K562 (cell line): ENCODE data around the gene TJP3. TPM values are rescaled to one million over a fixed set of nuclear protein-coding genes. Genes with fewer than 3 reads are reported as not detected.

Experiments used
- ATAC-seq: fragments of 200-7000 bp; cut with Tn5 transposase; 3 replicates; pipeline ENCODE4 v1.9.1; 2020; ENCODE audit warnings: moderate library complexity
- BruUV-seq: library from RNA; stranded (reverse); fragments of 400-500 nt; replicated peaks from 2 replicates; lab custom pipeline; 2021; lab: Mats Ljungman, UMichigan
- CTCF ChIA-PET: fragments of 300-600 bp; formaldehyde crosslinking; extraction: SDS; loops from one replicate; lab custom pipeline; 2021; ENCODE audit warnings: low intra/inter-chr PET ratio; lab: Yijun Ruan, JAX
- POLR2A ChIA-PET: fragments of 300-600, 350-650 bp; sonication (Branson Sonifier 250); formaldehyde crosslinking; extraction: SDS; loops from one replicate; lab custom pipeline; 2021; ENCODE audit warnings: antibody characterized with exemption, inconsistent platforms; lab: Yijun Ruan, JAX
- DNase-seq, 4 experiments: peaks; one replicate each; pipeline versions ENCODE4 v3.0.0 to v3.0.0-alpha.2; 2011 to 2018; ENCODE audit warnings: low spot score in 3 of 4, mixed read lengths in 3 of 4; ENCODE audit errors: extremely low read depth in 1 of 4
- FAIRE-seq: peaks from 2 replicates; lab custom pipeline; 2011; peaks lifted over from hg19 to GRCh38; lab: Jason Lieb, UNC
- H2AFZ ChIP-seq: 2 replicates; pipeline ENCODE4 v1.6.0; 2011; ENCODE audit warnings: low read depth, low read length, control low read depth, inconsistent platforms
- H3K27ac ChIP-seq: fragments of 200-600 bp; 3 replicates; pipeline ENCODE4 v1.8.0; 2011; ENCODE audit warnings: low read depth, mild to moderate bottlenecking, control low read depth, inconsistent platforms, low read length, moderate library complexity, mixed read lengths; ENCODE audit errors: extremely low read depth
- H3K27me3 ChIP-seq, 2 experiments: fragments of 300-600 bp in 1 of 2; 2 replicates in 1 of 2; 3 replicates in 1 of 2; pipeline versions ENCODE4 v1.6.0 to v1.8.0; 2011; ENCODE audit warnings: inconsistent platforms in 2 of 2, low read length in 2 of 2, mild to moderate bottlenecking in 1 of 2, mixed read lengths in 1 of 2, moderate library complexity in 1 of 2; ENCODE audit not compliant: control insufficient read depth in 2 of 2, insufficient read depth in 2 of 2
- H3K36me3 ChIP-seq: fragments of 300-600 bp; 3 replicates; pipeline ENCODE4 v1.8.0; 2011; ENCODE audit warnings: mild to moderate bottlenecking, low read length, inconsistent platforms; ENCODE audit not compliant: control insufficient read depth, insufficient read depth
- H3K4me1 ChIP-seq, 2 experiments: fragments of 200-600 bp in 1 of 2; replicated peaks in 1 of 2; 2 replicates in 1 of 2; 3 replicates in 1 of 2; pipeline versions ENCODE4 v1.5.1 to v1.8.0; 2011; ENCODE audit warnings: inconsistent platforms in 2 of 2, low read length in 2 of 2, mild to moderate bottlenecking in 1 of 2, mixed read lengths in 1 of 2, moderate library complexity in 1 of 2; ENCODE audit not compliant: control insufficient read depth in 2 of 2, insufficient read depth in 2 of 2
- H3K4me2 ChIP-seq: 2 replicates; pipeline ENCODE4 v1.6.1; 2011; ENCODE audit warnings: low read length, control low read depth, inconsistent platforms, mixed read lengths; ENCODE audit not compliant: insufficient read depth
- H3K4me3 ChIP-seq: fragments of 200-600 bp; sonication (generic), shearing (Covaris generic); 2 replicates; pipeline ENCODE4 v1.5.1; 2016; ENCODE audit warnings: control low read depth, inconsistent platforms
- H3K79me2 ChIP-seq: fragments of 200-600 bp; 3 replicates; pipeline ENCODE4 v1.8.0; 2011; ENCODE audit warnings: low read length, inconsistent platforms; ENCODE audit not compliant: control insufficient read depth, insufficient read depth
- H3K9ac ChIP-seq, 2 experiments: 2 replicates each; pipeline versions ENCODE4 v1.6.0 to v1.6.1; 2011; ENCODE audit warnings: low read depth in 2 of 2, low read length in 2 of 2, control low read depth in 1 of 2, inconsistent platforms in 1 of 2, mild to moderate bottlenecking in 1 of 2, mixed read lengths in 1 of 2; ENCODE audit not compliant: insufficient read depth in 1 of 2
- H3K9me1 ChIP-seq: one replicate; pipeline ENCODE4 v1.6.0; 2011; ENCODE audit warnings: inconsistent platforms, mild to moderate bottlenecking, low read length, moderate library complexity; ENCODE audit not compliant: control insufficient read depth, insufficient read depth
- H3K9me3 ChIP-seq: replicated peaks from 2 replicates; pipeline ENCODE4 v1.5.1; 2011; ENCODE audit warnings: low read depth, low read length, inconsistent platforms; ENCODE audit not compliant: control insufficient read depth, insufficient read depth
- H4K20me1 ChIP-seq: replicated peaks from 2 replicates; pipeline ENCODE4 v1.6.1; 2011; ENCODE audit warnings: low read length, inconsistent platforms, mixed read lengths; ENCODE audit not compliant: control insufficient read depth, insufficient read depth
- BCOR ChIP-seq: fragments of 450-650 bp; IDR thresholded peaks from 2 replicates; pipeline ENCODE4 v1.6.1; 2016
- CBX1 ChIP-seq: sonication (generic); IDR thresholded peaks from 2 replicates; pipeline ENCODE4 v1.6.1; 2016; ENCODE audit warnings: antibody characterized with exemption, low read depth, mild to moderate bottlenecking
- GTF2B ChIP-seq: IDR thresholded peaks from 2 replicates; pipeline ENCODE4 v1.6.1; 2011; ENCODE audit not compliant: insufficient read length; ENCODE audit errors: extremely low read depth
- KDM1A ChIP-seq, 2 experiments: fragments of 450-650 bp; IDR thresholded peaks; 2 replicates each; pipeline ENCODE4 v1.6.1; 2016; ENCODE audit warnings: mild to moderate bottlenecking in 2 of 2
- MTA1 ChIP-seq: fragments of 450-650 bp; IDR thresholded peaks from 2 replicates; pipeline ENCODE4 v1.6.1; 2017; ENCODE audit warnings: borderline replicate concordance
- NFIC ChIP-seq: fragments of 450-650 bp; IDR thresholded peaks from 2 replicates; pipeline ENCODE4 v1.6.1; 2017; ENCODE audit warnings: mild to moderate bottlenecking, inconsistent platforms
- NFIX ChIP-seq: fragments of 250-450 bp; sonication (Bioruptor Pico); IDR thresholded peaks from 2 replicates; pipeline ENCODE4 v1.4.0; 2020; ENCODE audit warnings: low read depth, mild to moderate bottlenecking, moderate library complexity
- RBM25 ChIP-seq: fragments of 200-400 bp; formaldehyde crosslinking; IDR thresholded peaks from 2 replicates; pipeline ENCODE4 v1.6.1; 2018; ENCODE audit warnings: low read length, low read depth, moderate library complexity; ENCODE audit not compliant: severe bottlenecking
- ZFP36 ChIP-seq: fragments of 150-350 bp; IDR thresholded peaks from 2 replicates; pipeline ENCODE4 v1.6.1; 2018; ENCODE audit warnings: low read length, low read depth; ENCODE audit not compliant: partially characterized antibody
- ZMIZ1 ChIP-seq, 2 experiments: fragments of 150-350 bp in 1 of 2; IDR thresholded peaks; 2 replicates each; pipeline ENCODE4 v1.6.1; 2012 to 2016; ENCODE audit warnings: low read depth in 2 of 2, low read length in 2 of 2, mild to moderate bottlenecking in 1 of 2, moderate library complexity in 1 of 2
- ZNF436 ChIP-seq: fragments of 250-450, 450-650 bp; sonication (Bioruptor Pico); formaldehyde crosslinking; IDR thresholded peaks from 2 replicates; pipeline ENCODE4 v1.7.0; 2020; ENCODE audit warnings: mild to moderate bottlenecking
- WGBS: fragments of 100-300 bp; shearing (Covaris generic); methylation state at CpG from one replicate; pipeline ENCODE4 v1.1.6; 2016; ENCODE audit warnings: low coverage, mixed read lengths; ENCODE audit not compliant: insufficient coverage; ENCODE audit errors: missing lambda C conversion rate; 5-methylcytosine and 5-hydroxymethylcytosine counted together
- in situ Hi-C: fragments of 300-500 bp; cut with MboI; formaldehyde crosslinking; loops from 4 replicates; pipeline ENCODE4 v1.15.0; 2018; ENCODE audit warnings: inconsistent platforms, mixed read lengths
- intact Hi-C: fragments of 100-400 bp; cut with micrococcal nuclease; formaldehyde crosslinking; loops from 2 replicates; pipeline ENCODE4 v1.14.2; 2022
- polyA plus RNA-seq, 8 experiments: library from polyadenylated mRNA; depleted of rRNA in 4 of 8; stranded (reverse) in 5 of 8; unstranded in 3 of 8; fragments of >200 nt; fragmentation: Nextera tagmentation in 2 of 8; fragmentation: Illumina TruSeq in 1 of 8; extraction: Ambion mirVana in 2 of 8; extraction: Trizol in 1 of 8; gene quantifications; 2 replicates each; pipeline versions ENCODE4 v1.2.1 to v1.2.3, GENCODE V29; 2011 to 2014; ENCODE audit warnings: inconsistent platforms in 1 of 8, missing spikeins in 1 of 8
- total RNA-seq, 7 experiments: library from RNA; depleted of rRNA in 6 of 7; stranded (reverse); fragments of >200 nt in 6 of 7; fragmentation: Illumina TruSeq in 2 of 7; extraction: Trizol in 2 of 7; gene quantifications; 2 replicates each; pipeline versions ENCODE4 v1.2.1 to v1.2.3, GENCODE V29; 2011 to 2021; ENCODE audit warnings: low replicate concordance in 1 of 7
- TF ChIP-seq, protein P1 (sequence below): fragments of 250-450 bp; sonication (Bioruptor Pico); IDR thresholded peaks from 2 replicates; pipeline ENCODE4 v1.4.0; 2020; ENCODE audit warnings: borderline replicate concordance

TJP3 gene
- total and polyA plus RNA-seq, 9 of the 15 experiments (the other 6 are each of a cell fraction or from before 2014, with no cell fraction given): 0.11 to 2.4 (median 0.57) TPM; not detected in 1

DNA sequence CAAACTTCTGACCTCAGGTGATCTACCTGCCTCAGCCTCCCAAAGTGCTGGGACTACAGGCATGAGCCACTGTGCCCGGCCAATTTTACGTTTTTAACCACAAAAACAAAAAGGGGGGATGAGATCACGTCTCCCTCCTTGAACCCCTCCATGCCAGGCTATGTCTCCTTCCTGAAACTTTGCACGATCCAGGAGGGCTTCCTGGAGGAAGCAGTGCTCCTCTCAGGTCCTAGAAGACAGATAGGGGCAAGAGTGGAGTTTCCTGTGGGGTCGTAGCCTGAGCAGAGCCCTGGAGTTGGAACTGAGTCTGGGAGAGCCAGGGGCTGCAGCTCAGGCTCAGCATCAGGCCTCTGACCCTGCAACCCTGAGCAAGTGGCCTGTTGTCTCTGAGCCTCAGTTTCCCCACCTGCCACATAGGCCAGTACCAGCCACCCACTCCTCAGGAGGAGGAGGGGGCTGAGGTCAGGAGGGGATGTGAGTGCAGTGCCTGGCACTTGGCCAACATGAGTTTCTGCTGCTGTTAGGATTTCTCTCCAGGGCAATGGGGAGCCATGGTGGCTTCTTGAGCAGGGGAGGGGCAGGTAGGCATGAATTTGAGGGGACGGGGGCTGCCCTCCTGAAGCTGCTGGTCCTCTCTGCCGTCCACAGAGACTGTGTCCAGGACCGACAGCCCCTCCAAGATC lies 37.3 kb downstream of the TJP3 start:
- no TSS peak for BruUV-seq
- in situ Hi-C loops: no loop called here
- no peak overlapping the region for H3K4me2 ChIP-seq
- TF ChIP-seq ZNF436 (CRISPR knock-in tag) (peak; percentile 84; the same call in 1 of the 2 replicates), ZFP36 (peak; percentile 96), MTA1 (no peak), BCOR (peak; percentile 87), GTF2B (no peak), NFIX (CRISPR knock-in tag) (0 out of 2 replicates have a peak, but pooled peaks have one; percentile 2), ZMIZ1 (IDR thresholded peaks at IDR 0.05; ENCODE audit: low read depth in 2 of 2, low read length in 2 of 2) (no peak), NFIC (peak; percentile 92), CBX1 (0 out of 2 replicates have a peak, but pooled peaks have one; percentile 26), RBM25 (peak; percentile 39), KDM1A (IDR thresholded peaks at IDR 0.05) (peak in 1 of 2 experiments; percentile 53; a peak in 1 of 4 replicates)
- TF ChIP-seq, protein P1, sequence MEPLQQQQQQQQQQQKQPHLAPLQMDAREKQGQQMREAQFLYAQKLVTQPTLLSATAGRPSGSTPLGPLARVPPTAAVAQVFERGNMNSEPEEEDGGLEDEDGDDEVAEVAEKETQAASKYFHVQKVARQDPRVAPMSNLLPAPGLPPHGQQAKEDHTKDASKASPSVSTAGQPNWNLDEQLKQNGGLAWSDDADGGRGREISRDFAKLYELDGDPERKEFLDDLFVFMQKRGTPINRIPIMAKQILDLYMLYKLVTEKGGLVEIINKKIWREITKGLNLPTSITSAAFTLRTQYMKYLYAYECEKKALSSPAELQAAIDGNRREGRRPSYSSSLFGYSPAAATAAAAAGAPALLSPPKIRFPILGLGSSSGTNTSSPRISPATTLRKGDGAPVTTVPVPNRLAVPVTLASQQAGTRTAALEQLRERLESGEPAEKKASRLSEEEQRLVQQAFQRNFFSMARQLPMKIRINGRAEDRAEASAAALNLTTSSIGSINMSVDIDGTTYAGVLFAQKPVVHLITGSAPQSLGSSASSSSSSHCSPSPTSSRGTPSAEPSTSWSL (CRISPR knock-in tag): no peak
- TF ChIP-seq, all 486 proteins: peak for 8
- Histone ChIP-seq H3K4me3 (no peak overlapping the region), H3K4me1 (peaks cover 0 to 15% of the 10 kb centered on the region in 2 experiments; a peak in 3 of 5 replicates), H3K9ac (no peak overlapping the region), H3K27me3 (no peaks in the 10 kb centered on the region), H3K79me2 (no peaks in the 10 kb centered on the region), H3K27ac (no peak overlapping the region), H3K9me3 (no peaks in the 10 kb centered on the region), H3K9me1 (no peaks in the 10 kb centered on the region), H2AFZ (no peak overlapping the region), H4K20me1 (no peaks in the 10 kb centered on the region), H3K36me3 (peaks cover 2% of the 10 kb centered on the region; the same call in 1 of the 3 replicates)
- no peak for DNase-seq
- CTCF ChIA-PET: interaction anchor here (0.6 kb wide), 1 partner anchor 28 kb away, joined by 5 read pairs; no protein-coding TSS in a partner anchor
- WGBS: 21% methylated on average over 7 of the region's 8 CpGs
- POLR2A ChIA-PET: interaction anchor here (1.9 kb wide), 1 partner anchor 17 kb away, joined by 5 read pairs; the partner anchor contains the start of gene MRPL54
- no peak for ATAC-seq
- FAIRE-seq: no peak
- intact Hi-C loops: no loop called here
